ENCODE data around the gene SOX12. TPM values are rescaled to one million over a fixed set of nuclear protein-coding genes. Genes with fewer than 3 reads are reported as not detected.
A peak's percentile ranks its signal among the peaks of the same experiment; 100 is the strongest.

Gene SOX12
- total RNA-seq, 1 experiment from 2014 or later = 41.0 TPM

- intact Hi-C loops (cut with micrococcal nuclease; ENCODE audit: unreplicated experiment) = no loop called here
- no peak overlapping the region for H3K4me3 ChIP-seq (ENCODE audit: low read depth, low read length, poor library complexity, severe bottlenecking)
- ChIA-PET POLR2A (ENCODE audit: low non-redundant PET) (no interaction called here), CTCF (no interaction called here)
- peaks cover under 1% of the 10 kb centered on the region for H3K4me1 ChIP-seq (ENCODE audit: insufficient read depth, low read length, poor library complexity, severe bottlenecking)
- TF ChIP-seq EZH2 (IDR thresholded peaks at IDR 0.05; ENCODE audit: borderline replicate concordance, low read depth, low read length, poor library complexity, severe bottlenecking) (no peak), CTCF (conservative IDR thresholded peaks at IDR 0.05; ENCODE audit: low read depth, low read length) (no peak)
- peaks cover 5% of the 10 kb centered on the region for H3K36me3 ChIP-seq (ENCODE audit: insufficient read depth, low read length, poor library complexity, severe bottlenecking)
- H3K9me3 ChIP-seq (ENCODE audit: low read depth, low read length, poor library complexity, severe bottlenecking) = no peaks in the 10 kb centered on the region
- BruUV-seq (replicated peaks) = no TSS peak
- DNase-seq (ENCODE audit: low spot score) = no peak
- H3K27ac ChIP-seq (ENCODE audit: low read depth, low read length, poor library complexity, severe bottlenecking) = no peak overlapping the region
- H3K27me3 ChIP-seq (replicated peaks; ENCODE audit: insufficient read depth, low read depth, low read length, poor library complexity) = no peaks in the 10 kb centered on the region
Observed at GRCh38 chr20:284172-284571, 41.2 kb upstream of the SOX12 start.

DNA sequence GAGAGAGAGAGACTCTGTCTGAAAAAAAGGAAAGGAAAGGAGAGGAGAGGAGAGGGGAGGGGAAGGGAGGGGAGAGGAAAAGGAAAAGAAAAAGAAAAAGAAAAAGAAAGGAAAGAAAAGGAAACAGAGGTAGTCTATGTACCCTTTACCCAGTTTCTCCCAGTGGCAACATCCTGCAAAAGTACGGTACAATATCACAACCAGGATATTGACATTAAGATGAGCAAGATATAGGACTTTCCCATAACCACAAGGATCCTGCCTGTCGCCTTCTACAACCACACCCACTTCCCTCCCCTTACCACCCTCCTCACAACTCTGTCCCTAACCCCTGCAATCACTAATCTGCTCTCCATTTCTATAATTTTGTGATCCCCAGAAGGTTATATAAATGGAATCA, 38.8 kb upstream of the SOX12 start:
- Histone ChIP-seq H3K4me3 (ENCODE audit: low read depth, low read length, poor library complexity, severe bottlenecking) (no peak overlapping the region), H3K9me3 (ENCODE audit: low read depth, low read length, poor library complexity, severe bottlenecking) (no peaks in the 10 kb centered on the region), H3K4me1 (ENCODE audit: insufficient read depth, low read length, poor library complexity, severe bottlenecking) (peaks cover 11% of the 10 kb centered on the region), H3K36me3 (ENCODE audit: insufficient read depth, low read length, poor library complexity, severe bottlenecking) (no peaks in the 10 kb centered on the region), H3K27ac (ENCODE audit: low read depth, low read length, poor library complexity, severe bottlenecking) (no peak overlapping the region), H3K27me3 (replicated peaks; ENCODE audit: insufficient read depth, low read depth, low read length, poor library complexity) (no peaks in the 10 kb centered on the region)
- ChIA-PET CTCF (no interaction called here), POLR2A (ENCODE audit: low non-redundant PET) (no interaction called here)
- intact Hi-C loops (cut with micrococcal nuclease; ENCODE audit: unreplicated experiment) = no loop called here
- no peak for DNase-seq (ENCODE audit: low spot score)
- no TSS peak for BruUV-seq (replicated peaks)
- TF ChIP-seq EZH2 (IDR thresholded peaks at IDR 0.05; ENCODE audit: borderline replicate concordance, low read depth, low read length, poor library complexity, severe bottlenecking) = no peak
- TF ChIP-seq CTCF (conservative IDR thresholded peaks at IDR 0.05; ENCODE audit: low read depth, low read length) = no peak

DNA sequence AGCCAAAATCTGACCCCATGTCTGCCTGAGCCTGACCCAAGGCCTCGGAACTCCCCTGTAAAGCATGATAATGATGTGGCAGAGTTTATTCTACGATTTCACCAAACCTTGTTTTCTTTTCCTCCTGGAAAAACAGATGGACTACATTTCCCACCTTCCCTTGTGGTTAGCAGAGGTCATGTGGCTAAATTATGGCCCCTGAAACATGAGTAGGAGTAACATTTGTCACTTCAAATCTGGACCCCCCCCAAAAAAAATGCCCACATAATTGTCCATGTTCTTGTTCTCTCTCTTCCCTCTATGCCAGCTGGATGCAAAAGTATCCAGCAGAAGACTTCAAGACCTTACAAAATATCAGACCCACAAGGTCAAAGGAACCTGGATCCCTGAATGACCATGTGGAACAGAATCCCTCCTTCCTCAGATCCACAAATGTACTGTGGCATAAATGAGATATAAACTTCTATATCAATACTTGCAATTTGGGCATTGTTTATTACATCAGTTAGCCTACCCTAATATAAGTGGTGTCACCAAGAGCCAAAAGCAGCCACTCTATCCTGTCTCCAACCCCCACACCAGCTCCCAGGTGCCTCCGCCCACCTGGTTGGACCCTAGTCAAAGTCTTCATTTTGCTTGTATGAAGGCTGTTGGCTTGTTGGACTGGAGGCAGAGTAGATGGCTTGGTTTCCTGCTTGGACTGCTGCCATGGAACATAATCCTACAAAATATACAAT, 36.2 kb upstream of the SOX12 start:
- CTCF ChIA-PET = no interaction called here

More for the DNA sequence above, 36.2 kb upstream of the SOX12 start:
- H3K27me3 ChIP-seq (replicated peaks; ENCODE audit: insufficient read depth, low read depth, low read length, poor library complexity) = no peaks in the 10 kb centered on the region
- no TSS peak for BruUV-seq (replicated peaks)
- intact Hi-C loops (cut with micrococcal nuclease; ENCODE audit: unreplicated experiment) = no loop called here
- H3K4me1 ChIP-seq (ENCODE audit: insufficient read depth, low read length, poor library complexity, severe bottlenecking) = peaks cover 11% of the 10 kb centered on the region
- POLR2A ChIA-PET (ENCODE audit: low non-redundant PET) = no interaction called here
- peak overlapping the region; percentile 78 for H3K27ac ChIP-seq (ENCODE audit: low read depth, low read length, poor library complexity, severe bottlenecking)
- DNase-seq (ENCODE audit: low spot score) = no peak
- peak overlapping the region; percentile 64 for H3K4me3 ChIP-seq (ENCODE audit: low read depth, low read length, poor library complexity, severe bottlenecking)
- no peaks in the 10 kb centered on the region for H3K9me3 ChIP-seq (ENCODE audit: low read depth, low read length, poor library complexity, severe bottlenecking)
- TF ChIP-seq EZH2 (IDR thresholded peaks at IDR 0.05; ENCODE audit: borderline replicate concordance, low read depth, low read length, poor library complexity, severe bottlenecking) (no peak), CTCF (conservative IDR thresholded peaks at IDR 0.05; ENCODE audit: low read depth, low read length) (no peak)
- no peaks in the 10 kb centered on the region for H3K36me3 ChIP-seq (ENCODE audit: insufficient read depth, low read length, poor library complexity, severe bottlenecking)

All from A673 (cell line).